Keratinocyte (primary cell): ENCODE results near the gene TBX18.

Experiments
- EZH2 ChIP-seq: IDR thresholded peaks from one replicate; pipeline ENCODE4 v1.6.1; 2012; ENCODE audit warnings: inconsistent platforms, mild to moderate bottlenecking, low read length, moderate library complexity
- TF ChIP-seq, protein P1 (sequence below), 3 experiments: IDR thresholded peaks in 1 of 3; conservative IDR thresholded peaks in 1 of 3; optimal IDR thresholded peaks in 1 of 3; 2 replicates in 2 of 3; 3 replicates in 1 of 3; pipeline versions ENCODE3 to v1.5.1; 2011; ENCODE audit warnings: low read length in 3 of 3, mild to moderate bottlenecking in 3 of 3, moderate library complexity in 2 of 3, control low read depth in 1 of 3, inconsistent platforms in 1 of 3; ENCODE audit not compliant: insufficient read depth in 2 of 3; ENCODE audit errors: extremely low read depth in 1 of 3

DNA sequence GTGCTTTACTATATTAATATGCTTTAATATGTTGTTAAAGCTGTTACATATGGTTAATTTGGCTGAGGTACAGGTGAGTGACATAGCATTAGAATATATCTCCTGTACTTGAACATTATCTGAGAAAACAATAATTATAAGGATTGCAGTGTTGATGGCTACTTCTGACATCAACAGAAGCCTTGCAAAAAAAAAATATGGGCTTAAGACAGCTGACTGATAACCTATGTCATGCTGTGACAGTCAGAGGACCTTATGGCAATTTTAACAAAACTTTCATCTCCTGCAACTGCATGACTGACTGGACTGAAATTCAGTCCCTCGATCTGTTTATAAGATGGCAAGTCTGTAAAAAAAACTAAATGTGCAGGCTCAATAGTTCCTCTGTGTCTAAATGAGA is 27.5 kb upstream of the TBX18 start:
- no peak for TF ChIP-seq EZH2
- TF ChIP-seq, protein P1, sequence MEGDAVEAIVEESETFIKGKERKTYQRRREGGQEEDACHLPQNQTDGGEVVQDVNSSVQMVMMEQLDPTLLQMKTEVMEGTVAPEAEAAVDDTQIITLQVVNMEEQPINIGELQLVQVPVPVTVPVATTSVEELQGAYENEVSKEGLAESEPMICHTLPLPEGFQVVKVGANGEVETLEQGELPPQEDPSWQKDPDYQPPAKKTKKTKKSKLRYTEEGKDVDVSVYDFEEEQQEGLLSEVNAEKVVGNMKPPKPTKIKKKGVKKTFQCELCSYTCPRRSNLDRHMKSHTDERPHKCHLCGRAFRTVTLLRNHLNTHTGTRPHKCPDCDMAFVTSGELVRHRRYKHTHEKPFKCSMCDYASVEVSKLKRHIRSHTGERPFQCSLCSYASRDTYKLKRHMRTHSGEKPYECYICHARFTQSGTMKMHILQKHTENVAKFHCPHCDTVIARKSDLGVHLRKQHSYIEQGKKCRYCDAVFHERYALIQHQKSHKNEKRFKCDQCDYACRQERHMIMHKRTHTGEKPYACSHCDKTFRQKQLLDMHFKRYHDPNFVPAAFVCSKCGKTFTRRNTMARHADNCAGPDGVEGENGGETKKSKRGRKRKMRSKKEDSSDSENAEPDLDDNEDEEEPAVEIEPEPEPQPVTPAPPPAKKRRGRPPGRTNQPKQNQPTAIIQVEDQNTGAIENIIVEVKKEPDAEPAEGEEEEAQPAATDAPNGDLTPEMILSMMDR (optimal IDR thresholded peaks at IDR 0.05 in 1 of 3, IDR thresholded peaks at IDR 0.05 in 1 of 3, conservative IDR thresholded peaks at IDR 0.05 in 1 of 3; ENCODE audit: extremely low read depth in 1 of 3, insufficient read depth in 2 of 3, low read length in 3 of 3), result no peak
